ENCODE results near the gene ITIH5. TPM values are rescaled to one million over a fixed set of nuclear protein-coding genes. Genes with fewer than 3 reads are reported as not detected.

Gene ITIH5
- polyA plus RNA-seq, 1 donor from 2014 or later: 0.28 TPM

GRCh38 chr10:7667262-7668141 is 736 bp upstream of the ITIH5 start:
- Histone ChIP-seq H3K9me2 (ENCODE audit: insufficient read depth, low read length) (no peaks in the 10 kb centered on the region), H3K27me3 (ENCODE audit: insufficient read depth, low read depth, low read length) (peaks cover 59% of the 10 kb centered on the region)

DNA sequence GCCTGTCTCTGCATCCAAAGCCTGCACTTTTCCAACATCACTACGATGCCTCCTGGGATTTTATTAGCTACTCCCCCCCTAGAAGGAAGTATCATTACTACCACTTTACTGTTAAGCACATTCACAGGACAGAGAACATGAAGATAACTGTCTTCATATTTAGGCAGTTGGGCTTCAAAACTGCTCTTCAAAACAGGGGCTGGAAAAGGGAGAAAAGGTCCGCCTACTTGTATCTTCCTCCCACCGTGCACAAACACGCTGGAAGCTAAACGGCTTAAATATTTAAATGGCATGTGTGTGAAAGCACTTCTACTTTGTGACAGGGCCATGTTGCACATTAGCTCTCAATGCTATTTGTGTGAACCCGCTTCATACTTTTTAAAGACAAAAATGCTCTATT is 999 bp downstream of the ITIH5 start:
- Histone ChIP-seq H3K9me3 (ENCODE audit: low read length) (no peaks in the 10 kb centered on the region), H3K4me2 (ENCODE audit: low read length) (peak overlapping the region; percentile 3), H3K27ac (ENCODE audit: low read length) (no peak overlapping the region), H3K9ac (ENCODE audit: low read length) (no peak overlapping the region), H3K79me2 (replicated peaks; ENCODE audit: insufficient read depth, low read length) (no peaks in the 10 kb centered on the region), H4K20me1 (ENCODE audit: insufficient read depth) (no peaks in the 10 kb centered on the region), H3K36me3 (ENCODE audit: insufficient read depth, low read length) (no peaks in the 10 kb centered on the region), H3K27me3 (ENCODE audit: insufficient read depth, low read depth, low read length) (peaks cover 56% of the 10 kb centered on the region), H3K9me2 (ENCODE audit: insufficient read depth, low read length) (no peaks in the 10 kb centered on the region), H2AFZ (ENCODE audit: low read depth, low read length) (no peak overlapping the region), H3F3A (ENCODE audit: insufficient read depth, low read length, poor library complexity, severe bottlenecking) (no peaks in the 10 kb centered on the region), H3K4me3 (ENCODE audit: low read length) (peak overlapping the region; percentile 65)
- TF ChIP-seq REST (IDR thresholded peaks at IDR 0.05; ENCODE audit: borderline replicate concordance): no peak
- no peak for TF ChIP-seq MXI1 (conservative IDR thresholded peaks at IDR 0.05; ENCODE audit: poor library complexity, severe bottlenecking)
- TF ChIP-seq SMC3 (conservative IDR thresholded peaks at IDR 0.05; ENCODE audit: poor library complexity): no peak
- TF ChIP-seq EP300 (conservative IDR thresholded peaks at IDR 0.05; ENCODE audit: poor library complexity, severe bottlenecking): no peak
- TF ChIP-seq RAD21 (conservative IDR thresholded peaks at IDR 0.05): no peak
- no peak for TF ChIP-seq POLR2AphosphoS5 (IDR thresholded peaks at IDR 0.05)
- no peak for TF ChIP-seq TAF1 (IDR thresholded peaks at IDR 0.05; ENCODE audit: low read depth)

More at GRCh38 chr10:7667262-7668141, 736 bp upstream of the ITIH5 start:
- TF ChIP-seq MXI1 (conservative IDR thresholded peaks at IDR 0.05; ENCODE audit: poor library complexity, severe bottlenecking): no peak
- TF ChIP-seq, protein P1, sequence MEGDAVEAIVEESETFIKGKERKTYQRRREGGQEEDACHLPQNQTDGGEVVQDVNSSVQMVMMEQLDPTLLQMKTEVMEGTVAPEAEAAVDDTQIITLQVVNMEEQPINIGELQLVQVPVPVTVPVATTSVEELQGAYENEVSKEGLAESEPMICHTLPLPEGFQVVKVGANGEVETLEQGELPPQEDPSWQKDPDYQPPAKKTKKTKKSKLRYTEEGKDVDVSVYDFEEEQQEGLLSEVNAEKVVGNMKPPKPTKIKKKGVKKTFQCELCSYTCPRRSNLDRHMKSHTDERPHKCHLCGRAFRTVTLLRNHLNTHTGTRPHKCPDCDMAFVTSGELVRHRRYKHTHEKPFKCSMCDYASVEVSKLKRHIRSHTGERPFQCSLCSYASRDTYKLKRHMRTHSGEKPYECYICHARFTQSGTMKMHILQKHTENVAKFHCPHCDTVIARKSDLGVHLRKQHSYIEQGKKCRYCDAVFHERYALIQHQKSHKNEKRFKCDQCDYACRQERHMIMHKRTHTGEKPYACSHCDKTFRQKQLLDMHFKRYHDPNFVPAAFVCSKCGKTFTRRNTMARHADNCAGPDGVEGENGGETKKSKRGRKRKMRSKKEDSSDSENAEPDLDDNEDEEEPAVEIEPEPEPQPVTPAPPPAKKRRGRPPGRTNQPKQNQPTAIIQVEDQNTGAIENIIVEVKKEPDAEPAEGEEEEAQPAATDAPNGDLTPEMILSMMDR (IDR thresholded peaks at IDR 0.05; ENCODE audit: poor library complexity, severe bottlenecking): no peak
- no peak for TF ChIP-seq POLR2AphosphoS5 (IDR thresholded peaks at IDR 0.05)
- no peak for TF ChIP-seq RAD21 (conservative IDR thresholded peaks at IDR 0.05)
- no peak for TF ChIP-seq TAF1 (IDR thresholded peaks at IDR 0.05; ENCODE audit: low read depth)
- no peak for TF ChIP-seq EZH2 (IDR thresholded peaks at IDR 0.05; ENCODE audit: borderline replicate concordance, insufficient read depth, low read length, poor library complexity, severe bottlenecking)
- no peak for TF ChIP-seq REST (IDR thresholded peaks at IDR 0.05; ENCODE audit: borderline replicate concordance)
- no peak for TF ChIP-seq SMC3 (conservative IDR thresholded peaks at IDR 0.05; ENCODE audit: poor library complexity)
- no peak for TF ChIP-seq EP300 (conservative IDR thresholded peaks at IDR 0.05; ENCODE audit: poor library complexity, severe bottlenecking)
- Histone ChIP-seq H3K4me3 (ENCODE audit: low read length) (peak overlapping the region; percentile 25), H3K4me2 (ENCODE audit: low read length) (no peak overlapping the region), H3K27ac (ENCODE audit: low read length) (no peak overlapping the region), H4K20me1 (ENCODE audit: insufficient read depth) (no peaks in the 10 kb centered on the region), H3K9me3 (ENCODE audit: low read length) (no peaks in the 10 kb centered on the region), H3F3A (ENCODE audit: insufficient read depth, low read length, poor library complexity, severe bottlenecking) (no peaks in the 10 kb centered on the region), H3K9ac (ENCODE audit: low read length) (no peak overlapping the region), H3K79me2 (replicated peaks; ENCODE audit: insufficient read depth, low read length) (no peaks in the 10 kb centered on the region), H2AFZ (ENCODE audit: low read depth, low read length) (no peak overlapping the region), H3K36me3 (ENCODE audit: insufficient read depth, low read length) (no peaks in the 10 kb centered on the region)
